HTR-8/SVneo (cell line): ENCODE results near the gene EXOC6B.

ENCODE experiments used
- DNase-seq: peaks from one replicate; pipeline ENCODE4 v3.0.0; 2011; ENCODE audit warnings: low spot score, mixed read lengths; ENCODE audit not compliant: insufficient read length
- FAIRE-seq: peaks from 2 replicates; lab custom pipeline; 2011; peaks lifted over from hg19 to GRCh38; lab: Jason Lieb, UNC

EXOC6B gene

GRCh38 chr2:72263043-72263775 is 562.6 kb downstream of the EXOC6B start:
- no peak for FAIRE-seq
- DNase-seq: no peak

DNA sequence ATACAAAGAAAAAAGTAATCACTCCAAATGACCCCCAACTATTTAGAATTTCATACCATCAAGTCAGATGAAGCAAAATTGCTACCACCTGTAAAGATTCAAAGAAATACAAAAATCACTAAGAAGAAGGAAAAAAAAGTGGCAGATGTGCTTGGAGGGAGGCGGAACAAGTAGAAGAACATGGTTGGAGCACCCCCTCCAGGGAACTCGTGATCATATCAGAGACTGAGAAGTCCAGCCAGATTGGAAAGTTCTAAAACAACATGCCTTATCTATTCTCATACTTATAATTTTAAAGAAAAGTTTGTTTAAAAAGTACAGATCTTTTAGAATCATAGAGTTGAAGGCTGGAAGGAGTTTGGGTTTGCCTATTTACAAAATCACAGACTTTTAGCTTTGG is 564.8 kb downstream of the EXOC6B start:
- DNase-seq (no peak), FAIRE-seq (no peak)

DNA sequence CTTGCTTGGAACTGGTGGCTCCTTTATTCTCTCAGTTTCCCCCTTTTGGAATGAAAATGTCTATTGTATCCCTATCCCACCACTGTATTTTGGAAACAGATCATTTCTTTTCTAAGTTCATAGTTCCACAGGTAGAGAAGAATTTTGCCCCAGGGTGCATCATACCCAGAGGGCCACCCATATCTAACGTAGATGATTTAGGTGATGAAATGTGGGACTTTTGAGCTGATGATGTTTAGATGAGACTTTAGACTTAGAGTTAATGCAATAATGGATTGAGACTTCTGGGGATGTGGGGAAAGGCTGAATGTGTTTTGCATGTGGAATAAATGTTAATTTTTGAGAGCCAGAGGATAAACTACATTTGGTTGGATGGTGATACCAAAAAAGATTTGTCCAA is 570.3 kb downstream of the EXOC6B start:
- DNase-seq: no peak
- FAIRE-seq: no peak

DNA sequence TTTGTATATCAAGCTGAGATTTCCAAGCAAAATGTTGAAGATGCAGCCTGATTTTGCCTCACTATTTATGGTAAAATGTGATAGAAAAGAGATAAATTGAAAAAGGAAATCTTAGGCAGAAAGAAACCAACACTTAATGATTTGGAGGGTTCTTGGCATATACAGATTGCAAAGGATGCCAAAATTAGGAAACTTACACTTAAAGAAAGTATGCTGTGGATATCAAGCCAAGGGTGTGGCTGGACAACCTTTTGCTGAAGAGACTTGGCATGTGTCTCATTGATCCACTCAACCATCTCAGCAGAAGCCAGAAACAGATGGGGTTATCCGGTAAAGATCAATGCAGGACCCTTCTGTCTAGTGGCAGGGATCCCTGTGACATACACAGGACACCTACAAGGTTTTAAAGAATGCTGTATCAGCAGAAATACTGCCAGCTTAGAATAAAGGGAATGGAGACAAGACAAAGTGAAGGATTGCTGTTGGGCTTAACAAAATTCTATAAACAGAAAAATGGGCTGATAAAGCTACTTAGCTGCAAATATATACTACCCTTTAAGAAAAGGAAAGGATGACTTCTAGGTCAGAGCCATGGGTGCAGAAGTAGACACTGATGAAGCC is 570.9 kb downstream of the EXOC6B start:
- DNase-seq (no peak), FAIRE-seq (no peak)

DNA sequence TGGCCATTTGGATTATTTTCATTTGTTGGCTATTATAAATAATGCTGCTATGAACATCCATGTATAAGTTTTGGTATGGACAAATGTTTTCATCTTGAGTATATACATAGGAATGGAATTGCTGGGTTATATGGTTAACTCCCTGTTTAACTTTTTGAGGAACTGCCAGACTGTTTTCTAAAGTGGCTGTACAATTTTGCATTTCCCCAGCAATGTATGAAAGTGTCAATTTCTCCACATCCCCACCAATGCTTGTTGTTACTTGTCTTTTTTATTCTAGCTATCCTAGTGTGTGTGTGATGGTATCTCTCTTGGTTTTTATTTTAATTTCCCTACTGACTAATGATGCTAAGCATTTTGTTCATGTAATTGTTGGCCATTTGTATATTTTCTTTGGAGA is 587.5 kb downstream of the EXOC6B start:
- FAIRE-seq (no peak), DNase-seq (no peak)

GRCh38 chr2:72237549-72237948 is 588.3 kb downstream of the EXOC6B start:
- DNase-seq (no peak), FAIRE-seq (no peak)

DNA sequence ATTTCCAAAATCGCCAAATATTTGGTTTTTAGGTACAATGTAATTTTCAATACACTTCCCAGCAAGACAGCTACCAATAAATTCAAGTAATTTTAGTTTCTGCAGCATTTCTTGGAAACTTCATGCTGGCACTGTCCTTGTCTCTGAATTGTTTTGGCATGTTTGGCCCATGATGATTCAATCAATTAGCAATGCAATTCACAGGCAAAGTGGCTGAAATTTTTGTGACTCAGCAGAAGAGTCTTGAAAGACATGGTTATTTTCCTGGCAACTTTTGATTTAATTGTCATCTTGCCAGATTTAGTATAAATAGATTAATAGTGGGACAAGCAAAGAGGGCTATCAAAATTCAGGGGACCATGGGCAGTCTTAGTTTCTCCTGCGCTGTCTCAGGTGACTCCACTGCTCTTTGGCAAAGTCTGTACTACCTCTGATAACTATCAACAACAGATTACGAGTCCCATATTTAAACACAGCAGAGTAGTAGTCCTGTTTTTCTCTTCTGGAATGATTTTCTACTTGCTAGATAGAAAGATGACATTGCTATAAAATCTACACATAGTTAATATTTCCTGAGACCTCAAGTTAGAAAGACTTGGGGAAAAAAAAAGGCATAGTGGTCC is 589.3 kb downstream of the EXOC6B start:
- no peak for FAIRE-seq
- peak; percentile 52 for DNase-seq

DNA sequence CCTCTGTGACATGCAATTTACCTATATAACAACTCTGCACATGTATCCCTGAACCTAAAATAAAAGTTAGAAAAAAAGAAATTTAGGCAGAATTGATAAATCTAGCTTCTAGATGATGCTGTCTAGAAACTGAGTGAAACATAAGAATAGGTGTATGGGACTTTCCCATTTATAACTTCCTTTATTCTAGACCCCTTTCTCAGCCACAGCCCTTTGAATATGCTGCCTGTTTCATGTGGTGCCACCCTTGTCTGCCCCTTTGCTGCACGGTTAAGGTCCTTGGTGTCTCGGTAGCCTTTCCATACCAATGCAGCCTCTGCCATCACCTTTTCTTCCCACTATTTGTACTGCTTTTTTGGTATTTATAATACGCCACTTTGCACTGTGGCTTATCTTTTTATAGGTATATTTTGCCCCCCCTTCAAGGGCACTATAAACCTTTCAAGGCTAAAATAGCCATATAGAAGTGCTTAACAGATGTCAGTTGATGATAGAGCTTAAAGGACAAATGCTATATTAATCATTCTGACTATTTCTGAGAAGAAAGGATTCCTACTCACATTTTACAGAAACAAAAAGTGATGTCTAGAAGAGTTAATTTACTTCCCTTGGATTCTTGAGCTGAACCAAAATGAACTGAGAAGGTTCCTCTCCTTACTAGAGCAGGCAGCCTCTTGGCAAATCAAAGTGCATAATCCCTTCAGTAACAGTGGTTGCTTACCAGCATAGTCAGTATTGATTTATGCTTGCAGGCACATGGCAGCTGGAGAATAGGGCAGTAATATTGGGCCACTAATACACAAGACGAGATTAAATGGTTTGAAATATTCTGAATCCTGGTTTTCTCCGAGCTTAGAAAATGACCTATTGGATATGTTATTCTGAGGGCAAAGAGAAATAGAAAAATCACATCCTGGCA is 590.1 kb downstream of the EXOC6B start:
- FAIRE-seq (no peak), DNase-seq (peak; percentile 8)

GRCh38 chr2:72233211-72233610 is 592.6 kb downstream of the EXOC6B start:
- DNase-seq: no peak
- no peak for FAIRE-seq

GRCh38 chr2:72222829-72223564 is 602.8 kb downstream of the EXOC6B start:
- FAIRE-seq (peak; percentile 26), DNase-seq (no peak)

GRCh38 chr2:72220170-72220569 is 605.7 kb downstream of the EXOC6B start:
- no peak for DNase-seq
- FAIRE-seq: no peak

- DNase-seq (no peak), FAIRE-seq (no peak)
Measured at GRCh38 chr2:72214429-72215143, 611.2 kb downstream of the EXOC6B start.

- DNase-seq (no peak), FAIRE-seq (no peak)
Measured at GRCh38 chr2:72212486-72212855, 613.4 kb downstream of the EXOC6B start.

- no peak for FAIRE-seq
- DNase-seq: no peak
Measured at GRCh38 chr2:72211777-72212485, 613.9 kb downstream of the EXOC6B start.

- DNase-seq: no peak
- FAIRE-seq: no peak
Measured at GRCh38 chr2:72211350-72211749, 614.5 kb downstream of the EXOC6B start.

DNA sequence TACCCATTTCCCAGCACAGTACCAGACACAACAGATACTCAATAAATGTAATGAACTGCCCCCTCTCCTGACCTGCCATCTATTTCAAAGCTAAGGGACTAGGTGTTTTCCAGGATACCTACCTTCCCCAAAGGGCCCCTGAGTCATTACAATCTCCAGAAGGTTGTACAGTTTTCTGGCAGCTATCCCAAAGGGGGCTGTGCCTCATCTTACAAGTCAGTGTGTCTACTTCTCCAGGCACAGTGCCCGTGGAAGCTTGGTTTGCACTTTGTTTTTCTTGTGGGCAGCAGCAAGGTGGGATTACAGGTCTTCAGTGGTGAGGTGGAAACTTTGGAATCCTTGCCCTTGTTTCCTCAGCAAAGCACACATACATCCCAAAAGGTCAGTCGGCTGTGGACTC is 615.4 kb downstream of the EXOC6B start:
- DNase-seq (no peak), FAIRE-seq (no peak)

DNA sequence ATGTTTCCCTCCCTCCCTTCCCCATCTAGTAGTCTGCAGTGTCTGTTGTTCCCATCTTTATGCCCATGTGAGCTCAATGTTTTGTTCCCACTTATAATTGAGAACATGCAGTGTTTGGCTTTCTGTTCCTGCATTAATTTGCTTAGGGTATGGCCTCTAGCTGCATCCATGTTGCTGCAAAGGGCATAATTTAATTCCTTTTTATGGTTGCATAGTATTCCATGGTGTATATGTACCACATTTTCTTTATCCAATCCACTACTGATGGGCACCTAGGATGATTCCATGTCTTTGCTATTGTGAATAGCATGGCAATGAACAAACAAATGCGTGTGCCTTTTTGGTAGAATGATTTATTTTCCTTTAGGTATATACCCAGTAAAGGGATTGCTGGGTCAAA is 617.6 kb downstream of the EXOC6B start:
- DNase-seq: no peak
- no peak for FAIRE-seq

- DNase-seq (no peak), FAIRE-seq (no peak)
Measured at GRCh38 chr2:72207334-72207733, 618.5 kb downstream of the EXOC6B start.

- DNase-seq (no peak), FAIRE-seq (no peak)
Measured at GRCh38 chr2:72205504-72205881, 620.3 kb downstream of the EXOC6B start.
